ENCODE results near the gene GTF3C4. TPM values are rescaled to one million over a fixed set of nuclear protein-coding genes. Genes with fewer than 3 reads are reported as not detected.
"Not testable (repeated sequence)": the region's sequence is repeated elsewhere in the genome, so short reads cannot be mapped to it uniquely, and the experiment has no call there.

Gene GTF3C4
- total RNA-seq, 1 experiment from 2014 or later, result 11.5 TPM

DNA sequence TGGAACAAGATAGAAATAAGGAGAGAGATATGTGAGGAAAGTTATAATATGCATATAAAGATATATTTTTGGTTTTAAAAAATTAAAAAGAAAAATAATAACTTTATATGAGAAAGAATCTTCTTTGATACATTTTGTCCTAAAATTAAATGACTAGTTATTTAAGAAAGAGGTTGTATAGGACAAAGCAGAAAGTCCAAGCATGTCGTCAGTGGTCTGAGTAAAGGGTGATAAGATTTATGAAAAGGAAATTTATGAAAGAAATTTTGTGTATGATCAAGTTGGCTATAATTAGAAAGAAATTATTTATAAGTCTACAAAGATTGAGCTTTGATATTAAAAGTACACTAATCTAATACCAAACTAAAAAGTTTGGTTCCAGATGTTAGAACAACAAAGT lies 32.0 kb downstream of the GTF3C4 start:
- DNase-seq (ENCODE audit: low read depth), result no peak

DNA sequence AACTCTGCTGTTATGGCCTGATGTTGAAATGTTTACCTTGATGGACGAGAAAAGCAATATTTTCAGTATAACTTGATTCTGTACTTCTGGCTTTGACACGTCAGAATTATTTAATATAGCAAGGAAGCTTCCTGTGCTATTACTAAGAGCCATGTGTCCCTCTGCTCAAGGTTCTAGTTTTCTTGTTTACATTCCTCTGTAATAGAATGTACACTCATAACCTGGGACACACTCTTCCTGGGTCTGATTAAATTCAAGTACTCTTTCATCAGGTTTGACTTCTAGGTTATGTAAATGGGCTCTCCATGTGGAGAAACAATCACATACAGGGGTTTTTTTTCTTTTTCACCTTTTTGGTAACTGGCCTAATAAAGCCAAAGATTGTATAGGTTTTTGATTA lies 33.1 kb downstream of the GTF3C4 start:
- DNase-seq (ENCODE audit: low read depth), result no peak

DNA sequence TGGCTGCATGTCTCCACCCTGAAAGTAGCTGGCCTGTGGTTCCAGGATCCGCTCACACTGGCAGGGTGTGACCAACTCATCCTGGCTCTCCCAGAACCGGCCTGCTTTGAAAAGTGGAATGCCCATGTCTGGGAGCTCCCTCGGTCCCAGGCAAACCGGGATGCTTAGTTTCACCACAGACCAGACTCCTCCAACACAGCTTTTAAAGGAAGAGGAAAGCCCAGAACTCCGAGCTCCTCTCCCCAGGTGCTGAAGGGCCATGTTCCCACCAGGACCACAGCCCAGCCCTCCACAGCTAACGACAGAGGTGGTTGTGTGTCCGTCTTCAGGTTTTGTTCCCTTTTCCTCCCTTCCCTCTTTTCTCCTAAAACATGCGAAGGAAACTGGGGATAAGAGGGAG lies 38.0 kb downstream of the GTF3C4 start:
- no peak for DNase-seq (ENCODE audit: low read depth)

DNA sequence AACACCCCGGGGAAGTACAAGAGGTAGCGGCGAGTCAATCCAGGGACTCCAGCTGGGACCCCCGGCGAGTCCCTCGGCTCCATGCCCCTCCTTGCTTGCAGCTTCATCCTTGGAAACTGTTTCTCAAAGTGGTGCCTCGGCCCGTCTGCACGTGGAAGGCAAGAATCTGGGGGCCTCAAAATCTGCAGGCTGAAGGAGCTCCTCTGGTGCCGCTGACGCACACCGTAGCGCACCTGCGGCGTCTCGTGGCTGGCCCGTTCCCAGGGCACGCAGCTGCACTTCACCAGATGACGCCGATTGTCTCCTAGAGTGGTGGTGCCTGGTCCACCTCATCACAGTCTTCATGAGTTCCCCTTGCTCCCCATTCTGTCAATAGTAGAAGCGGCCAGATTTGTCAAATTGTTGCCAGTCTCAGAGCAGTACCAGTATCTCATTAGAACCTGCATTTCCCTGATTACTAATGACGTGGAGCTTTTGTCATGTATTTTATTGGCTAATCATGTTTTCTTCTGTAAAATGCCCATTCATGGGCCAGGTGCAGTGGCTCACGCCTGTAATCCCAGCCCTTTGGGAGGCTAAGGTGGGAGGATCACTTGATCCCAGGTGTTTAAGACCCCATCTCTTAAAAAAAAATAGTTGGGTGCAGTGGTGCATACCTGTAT lies 38.6 kb downstream of the GTF3C4 start:
- no peak for DNase-seq (ENCODE audit: low read depth)

DNA sequence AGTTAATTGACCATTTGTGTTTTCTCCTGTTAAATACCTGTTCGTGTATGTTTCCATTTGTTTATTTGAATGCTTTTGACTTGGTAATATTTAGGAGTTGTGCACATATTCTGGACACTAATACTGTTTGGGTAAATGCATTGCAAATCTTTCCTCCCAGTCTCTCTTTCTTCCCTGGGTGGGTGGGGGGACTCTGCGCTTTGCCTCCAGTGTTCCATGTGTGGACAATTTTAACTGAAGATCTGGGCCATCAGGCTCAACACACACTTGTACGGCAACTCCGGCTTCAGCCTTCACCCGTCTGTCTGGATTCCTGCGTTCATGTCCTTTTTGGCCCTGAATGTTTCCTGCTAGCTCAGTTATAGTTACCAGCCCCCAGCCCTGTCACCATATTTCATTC lies 40.1 kb downstream of the GTF3C4 start:
- DNase-seq (ENCODE audit: low read depth), result no peak

DNA sequence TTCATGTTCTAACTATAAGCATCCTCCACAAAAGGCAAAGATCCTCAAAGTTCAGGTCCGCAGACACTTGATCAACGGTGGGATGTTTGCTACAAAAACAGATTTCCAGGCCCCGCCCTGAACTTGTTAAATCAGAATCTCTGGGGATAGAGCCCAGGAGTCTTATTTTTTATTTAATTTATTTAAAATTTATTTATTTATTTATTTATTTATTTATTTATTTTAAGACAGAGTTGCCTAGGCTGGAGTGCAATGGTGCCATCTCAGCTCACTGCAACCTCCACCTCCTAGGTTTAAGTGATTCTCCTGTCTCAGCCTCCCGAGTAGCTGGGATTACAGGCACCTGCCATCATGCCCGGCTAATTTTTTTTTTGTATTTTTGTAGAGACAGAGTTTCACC lies 40.9 kb downstream of the GTF3C4 start:
- DNase-seq (ENCODE audit: low read depth), result not testable (repeated sequence)

DNA sequence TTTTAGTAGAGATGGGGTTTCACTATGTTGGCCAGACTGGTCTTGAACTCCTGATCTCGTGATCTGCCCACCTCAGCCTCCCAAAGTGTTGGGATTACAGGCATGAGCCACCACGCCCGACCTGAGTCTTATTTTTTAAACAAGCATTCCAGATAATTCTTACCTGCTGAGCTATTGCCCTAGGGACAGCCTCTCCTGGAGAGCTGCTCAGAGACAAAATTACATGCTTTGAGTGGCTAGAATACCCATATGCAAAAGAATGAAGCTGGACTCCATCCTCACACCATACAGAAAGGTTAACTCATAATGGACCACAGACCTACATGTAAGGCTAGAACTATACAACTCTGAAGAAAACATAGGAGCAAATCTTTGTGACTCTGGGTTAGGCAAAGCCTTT lies 41.6 kb downstream of the GTF3C4 start:
- DNase-seq (ENCODE audit: low read depth), result no peak

DNA sequence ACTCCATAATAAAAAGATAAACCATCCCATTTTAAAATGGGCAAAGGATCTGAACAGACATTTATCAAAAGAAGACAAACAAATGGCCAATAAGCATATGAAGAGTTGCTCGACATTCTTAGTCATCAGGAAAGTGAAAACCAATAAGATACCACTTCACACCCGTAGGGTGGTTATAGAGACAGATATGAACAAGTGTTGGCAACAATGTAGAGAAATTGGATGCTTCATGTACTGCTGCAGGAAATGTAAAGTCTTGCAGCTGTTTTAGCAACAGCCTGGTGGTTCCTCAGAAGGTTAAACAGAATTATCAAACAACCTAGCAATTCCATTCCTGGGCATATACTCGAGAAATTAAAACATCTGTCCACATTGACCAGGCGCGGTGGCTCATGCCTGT lies 42.5 kb downstream of the GTF3C4 start:
- no peak for DNase-seq (ENCODE audit: low read depth)

DNA sequence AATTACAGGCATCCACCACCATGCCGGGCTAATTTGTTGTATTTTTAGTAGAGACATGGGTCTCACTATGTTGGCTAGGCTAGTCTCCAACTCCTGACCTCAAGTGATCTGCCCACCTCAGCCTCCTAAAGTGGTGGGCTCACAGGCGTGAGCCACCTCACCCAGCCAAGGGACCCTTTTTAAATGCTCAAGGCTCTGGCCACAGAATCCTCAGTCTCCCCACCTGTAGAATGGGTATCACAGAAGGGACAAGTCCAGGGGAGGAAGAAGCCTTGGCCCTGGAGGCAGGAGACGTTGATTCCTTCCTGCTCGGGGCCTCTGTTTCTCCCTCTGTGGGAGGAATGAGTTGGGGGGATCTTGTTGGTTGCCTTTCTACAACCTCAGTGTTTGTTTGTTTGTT lies 45.7 kb downstream of the GTF3C4 start:
- DNase-seq (ENCODE audit: low read depth), result no peak

DNA sequence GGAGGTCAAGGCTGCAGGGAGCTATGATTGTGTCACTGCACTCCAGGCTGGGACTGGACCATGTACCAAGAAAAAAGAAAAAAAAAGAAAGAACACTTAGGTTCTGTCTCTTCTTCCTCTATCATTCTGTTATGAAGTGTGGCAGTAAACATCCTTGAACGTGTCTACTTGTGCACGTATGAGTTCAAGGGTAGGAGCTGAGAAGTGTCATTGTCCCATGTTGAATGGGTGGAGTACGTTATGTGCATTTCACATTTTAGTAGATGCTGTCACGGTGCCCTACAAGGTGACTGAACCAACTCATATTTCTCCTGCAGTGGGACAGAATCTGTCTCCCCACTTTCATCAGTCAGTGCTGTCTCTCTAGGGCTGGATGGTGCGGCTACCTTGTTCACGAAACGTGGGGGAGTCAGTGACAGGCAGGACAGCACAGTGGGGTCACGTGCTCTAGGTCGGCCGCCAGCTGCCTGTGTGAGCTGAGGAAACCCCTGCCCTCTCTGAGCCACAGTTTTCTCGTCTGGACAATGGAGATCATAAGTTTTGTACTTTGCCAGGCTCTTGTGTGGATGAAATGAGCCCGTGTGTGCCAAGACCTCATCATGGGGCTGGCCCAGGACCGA lies 47.2 kb downstream of the GTF3C4 start:
- no peak for DNase-seq (ENCODE audit: low read depth)

DNA sequence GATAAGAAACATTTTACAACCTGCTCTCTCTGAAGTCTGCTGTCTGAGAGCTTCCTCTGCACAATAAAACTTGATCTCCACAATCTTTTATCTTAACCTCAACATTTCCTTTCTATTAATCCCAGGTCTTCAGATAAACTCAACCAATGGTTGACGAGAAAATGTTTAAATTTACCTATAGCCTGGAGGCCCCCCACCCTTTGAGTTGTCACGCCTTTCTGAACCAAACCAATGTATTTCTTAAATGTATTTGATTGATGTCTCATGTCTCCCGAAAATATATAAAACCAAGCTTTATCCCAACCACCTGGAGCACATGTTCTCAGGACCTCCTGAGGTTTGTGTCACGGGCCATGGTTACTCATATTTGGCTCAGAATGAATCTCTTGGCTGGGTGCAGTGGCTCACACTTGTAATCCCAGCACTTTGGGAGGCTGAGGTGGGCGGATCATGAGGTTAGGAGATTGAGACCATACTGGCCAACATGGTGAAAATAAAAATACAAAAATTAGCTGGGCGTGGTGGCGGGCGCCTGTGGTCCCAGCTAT lies 48.2 kb downstream of the GTF3C4 start:
- DNase-seq (ENCODE audit: low read depth), result not testable (repeated sequence)

DNA sequence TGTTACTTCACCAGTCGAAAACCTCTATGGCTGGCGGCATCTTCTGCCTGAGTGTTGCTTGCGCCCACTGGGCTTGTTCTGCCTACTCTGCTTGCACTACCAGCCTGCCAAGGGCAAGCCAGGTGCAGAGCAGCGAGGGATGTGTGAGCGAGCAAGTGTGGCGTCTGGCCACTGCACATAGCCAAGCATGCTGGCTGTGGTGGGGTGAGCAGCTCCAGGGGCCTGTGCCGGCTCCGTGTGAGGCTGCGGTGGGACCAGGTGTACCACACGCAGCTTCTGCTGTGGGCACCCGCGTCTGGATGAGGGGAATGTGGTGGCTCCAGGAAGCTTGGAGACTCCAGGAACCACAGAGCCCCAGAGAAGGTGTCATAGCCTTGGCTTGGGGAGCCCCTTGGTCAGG lies 51.4 kb downstream of the GTF3C4 start:
- no peak for DNase-seq (ENCODE audit: low read depth)

DNA sequence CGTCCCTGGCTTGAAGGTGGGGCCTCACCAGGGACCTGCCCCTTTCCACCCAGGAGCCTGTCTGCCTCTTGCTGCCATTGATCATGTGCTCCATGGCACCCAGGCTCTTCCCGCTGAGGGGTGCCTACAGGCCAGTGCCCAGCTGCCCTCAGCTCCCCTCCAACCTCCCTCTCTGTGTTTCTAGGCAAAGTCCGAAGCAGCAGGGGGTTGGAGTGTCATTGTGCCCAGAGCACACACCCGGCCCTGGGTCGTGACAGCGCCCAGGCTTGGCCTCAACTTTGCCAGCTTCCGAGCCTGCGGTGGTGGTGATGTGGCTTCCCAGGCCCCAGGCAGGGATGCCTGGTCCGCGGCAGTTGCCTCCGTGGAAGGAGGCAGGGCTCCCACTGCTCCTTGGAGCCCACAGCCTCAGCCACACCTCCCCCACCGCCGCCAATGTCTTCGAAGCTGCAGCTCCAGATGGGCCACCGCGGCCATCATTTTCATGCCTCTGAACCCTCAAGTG lies 52.4 kb downstream of the GTF3C4 start:
- DNase-seq (ENCODE audit: low read depth), result no peak

DNA sequence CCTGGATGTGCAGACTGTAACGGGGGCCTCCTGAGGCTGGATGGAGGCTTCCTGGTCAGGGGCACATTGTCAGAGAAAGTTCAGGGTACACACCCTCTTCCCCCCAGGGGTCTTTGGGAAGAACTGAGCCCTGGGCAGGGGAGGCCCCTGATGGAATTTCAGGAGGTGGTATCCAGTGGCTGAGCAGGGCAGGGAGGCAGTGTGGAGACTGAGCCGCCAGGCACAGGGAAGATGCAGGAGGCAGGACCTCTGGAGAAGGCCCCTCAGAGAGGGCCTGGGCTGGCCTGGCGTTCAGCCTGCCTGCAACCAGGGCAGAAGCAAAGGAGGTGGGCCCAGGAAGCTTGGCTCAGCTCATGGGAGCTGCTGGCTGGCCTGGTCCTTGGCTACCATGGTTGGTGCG lies 53.5 kb downstream of the GTF3C4 start:
- no peak for DNase-seq (ENCODE audit: low read depth)

DNA sequence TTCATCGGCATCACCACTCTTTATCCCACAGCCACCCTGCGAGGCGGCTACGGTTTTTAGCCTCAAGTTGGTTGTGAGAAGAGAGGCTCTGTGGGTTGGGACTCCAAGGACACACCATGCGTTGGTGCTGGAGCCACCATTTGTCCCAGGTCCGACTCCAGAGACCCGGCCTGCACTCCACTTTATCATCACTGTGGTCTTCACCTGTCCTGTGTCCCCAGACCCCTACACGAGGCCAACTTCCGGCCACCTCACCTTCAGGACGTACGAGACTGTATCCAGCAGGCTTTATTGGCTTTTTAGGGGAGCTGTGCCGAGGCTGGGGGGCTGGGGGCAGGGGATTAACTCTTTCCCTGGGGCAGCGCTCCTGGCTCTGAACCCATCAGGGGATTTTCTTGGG lies 55.0 kb downstream of the GTF3C4 start:
- no peak for DNase-seq (ENCODE audit: low read depth)

DNA sequence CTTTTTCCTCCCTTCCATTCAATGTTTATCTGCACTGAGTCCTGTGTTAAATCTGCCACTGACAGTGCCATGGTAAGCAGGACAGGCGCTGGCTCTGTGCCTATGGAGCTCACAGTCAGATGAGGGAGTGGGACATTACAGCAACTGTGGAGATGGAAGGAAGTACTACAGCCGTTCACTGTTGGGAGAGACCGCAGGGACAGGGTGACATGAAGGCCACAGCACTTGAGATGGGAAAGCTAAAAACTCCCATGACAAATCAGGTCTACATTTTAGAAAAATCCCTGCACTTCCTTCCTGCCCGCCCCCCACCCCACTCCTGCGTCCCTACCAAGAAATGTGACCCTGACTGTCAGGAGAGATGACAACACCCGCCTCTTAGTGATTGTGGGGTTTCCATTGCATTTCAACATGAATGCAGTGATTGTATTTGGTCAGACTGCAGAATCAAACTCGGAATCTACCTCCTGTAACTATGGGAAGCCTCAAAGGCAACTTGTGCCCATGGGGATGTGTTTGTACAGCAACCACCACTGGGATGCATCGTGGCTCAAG lies 56.4 kb downstream of the GTF3C4 start:
- no peak for DNase-seq (ENCODE audit: low read depth)

DNA sequence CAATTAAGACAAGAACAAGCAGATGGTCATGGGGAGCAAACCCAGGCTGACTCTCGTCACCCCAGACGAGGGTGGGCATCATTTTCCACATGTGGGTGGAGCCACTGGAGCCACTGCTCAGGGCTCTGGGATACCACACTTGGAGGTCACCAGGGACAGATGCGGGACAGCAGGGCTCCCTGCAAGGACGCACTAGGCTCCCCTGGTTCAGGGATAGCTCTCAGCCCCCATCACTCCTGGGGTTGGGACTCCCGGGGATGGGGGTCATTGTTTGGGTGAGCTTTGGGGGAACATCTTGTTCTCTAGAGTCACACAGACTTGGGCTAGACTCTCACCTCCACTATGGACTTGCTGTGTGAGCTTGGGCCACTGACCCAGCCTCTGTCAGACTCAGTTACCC lies 57.8 kb downstream of the GTF3C4 start:
- DNase-seq (ENCODE audit: low read depth), result no peak

DNA sequence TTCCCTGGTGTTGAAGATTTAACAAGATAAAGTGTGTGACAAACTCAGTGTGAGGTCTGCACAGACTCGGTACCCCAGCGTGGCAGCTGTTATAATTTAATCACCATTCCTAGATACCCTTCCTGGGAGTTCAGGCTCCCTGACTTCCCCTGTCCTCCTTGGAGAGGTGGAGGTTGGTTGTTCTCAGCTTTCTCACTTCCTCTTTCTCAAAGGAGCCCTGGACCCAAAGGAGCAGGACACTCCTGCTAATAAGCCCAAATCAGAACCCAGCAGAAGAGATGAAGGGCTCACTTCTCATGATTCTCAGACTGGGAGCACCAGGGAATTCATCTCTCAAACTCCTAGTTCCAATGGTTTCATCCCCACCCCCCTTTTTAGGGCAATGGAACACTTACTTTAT lies 58.2 kb downstream of the GTF3C4 start:
- DNase-seq (ENCODE audit: low read depth), result no peak

DNA sequence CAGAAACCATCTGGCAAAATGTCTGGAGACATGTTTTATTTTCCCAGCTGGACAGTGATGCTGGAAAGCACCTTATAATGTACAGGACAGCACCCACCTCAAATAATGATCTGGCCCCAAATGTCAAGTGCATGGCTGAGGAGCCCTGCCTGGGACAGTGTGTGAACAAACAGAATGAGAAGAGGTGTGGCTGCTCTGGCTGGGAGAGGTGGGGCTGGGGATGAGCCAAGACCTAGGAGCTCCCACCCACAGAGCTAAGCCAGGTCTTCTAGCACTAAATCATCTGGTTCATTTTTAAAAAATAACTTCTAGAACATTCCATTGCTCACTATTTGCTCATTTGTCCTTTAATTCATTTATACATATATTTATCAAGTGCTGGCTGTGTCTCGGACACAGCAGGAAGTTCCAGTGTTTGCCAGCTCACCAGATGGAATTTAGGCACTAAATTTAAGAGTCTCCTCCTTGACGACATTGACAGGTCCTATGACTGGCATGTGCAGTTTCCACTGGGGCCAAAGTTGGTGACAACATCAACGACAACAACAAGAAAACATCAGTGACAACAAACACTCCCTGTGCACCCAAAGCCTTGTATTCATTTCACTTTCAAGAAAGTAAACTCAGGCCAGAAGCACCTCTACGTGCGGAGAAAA lies 59.1 kb downstream of the GTF3C4 start:
- DNase-seq (ENCODE audit: low read depth), result no peak

DNA sequence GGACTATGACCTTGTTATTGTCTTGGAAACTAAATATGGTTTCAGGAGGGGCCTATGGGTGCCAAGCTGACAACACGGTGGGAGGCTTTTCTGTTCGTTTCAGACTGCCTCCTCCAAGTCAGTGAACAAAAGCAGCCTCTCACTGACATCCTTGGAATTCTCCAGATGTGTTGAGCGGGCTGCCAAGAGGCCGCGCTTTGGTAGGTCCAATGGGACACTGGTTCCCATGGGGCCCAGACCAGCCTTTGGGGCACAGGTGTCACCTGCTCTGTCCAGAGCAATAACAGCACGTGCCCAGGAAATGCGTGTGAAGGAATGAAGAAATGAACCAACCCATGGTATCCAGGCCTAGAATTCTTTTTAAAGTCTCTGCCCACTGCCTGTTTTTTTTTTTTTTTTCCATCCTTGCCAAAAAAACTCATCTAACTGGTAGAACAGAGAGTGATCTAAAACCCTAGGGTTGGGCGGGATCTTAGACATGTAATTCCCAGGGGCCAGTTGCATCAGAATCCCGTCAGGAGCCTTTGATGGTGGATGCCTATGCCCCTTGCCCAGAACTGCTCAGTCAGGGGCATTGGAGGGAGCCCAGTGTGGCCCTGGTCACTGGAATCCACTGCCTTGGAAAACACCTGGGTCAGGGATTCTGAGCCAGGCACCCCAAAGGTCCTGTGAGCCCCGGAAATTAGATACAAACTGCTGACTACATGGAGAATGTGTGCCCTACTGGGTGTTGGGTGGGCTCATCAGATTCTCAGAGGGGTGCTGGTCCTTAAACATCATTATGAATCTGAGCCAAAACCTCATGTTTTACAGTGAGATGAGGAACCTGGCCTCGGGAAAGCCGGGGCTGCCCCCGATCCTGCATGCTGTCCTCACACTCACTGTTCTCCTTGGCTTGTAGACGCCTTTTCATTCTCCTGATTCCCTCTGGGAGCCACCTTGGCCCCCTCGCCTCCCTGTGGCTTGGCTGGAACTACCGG lies 60.1 kb downstream of the GTF3C4 start:
- DNase-seq (ENCODE audit: low read depth), result no peak

DNA sequence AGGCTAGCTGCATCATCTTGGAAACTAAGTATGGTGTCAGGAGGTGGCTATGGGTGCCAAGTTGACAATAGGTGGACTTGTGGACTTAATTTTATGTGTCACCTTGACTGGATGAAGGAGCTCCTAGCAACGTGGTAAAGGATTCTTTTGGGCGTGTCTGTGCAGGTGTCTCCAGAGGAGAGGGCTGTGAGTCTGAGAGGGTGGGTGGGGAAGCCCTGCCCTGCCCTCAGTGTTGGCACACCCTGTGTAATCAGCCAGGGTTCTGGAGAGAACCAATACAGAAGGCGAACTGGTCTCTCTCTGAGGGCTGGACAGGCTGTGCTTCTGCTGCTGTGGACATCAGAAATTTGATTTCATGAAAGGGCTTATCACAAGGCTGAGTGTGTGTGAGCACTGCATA lies 61.0 kb downstream of the GTF3C4 start:
- DNase-seq (ENCODE audit: low read depth), result no peak

Data from RPMI7951 (cell line).